Posterior vena cava (tissue), 2 donors: ENCODE measurements around the gene DDHD1. TPM values are rescaled to one million over a fixed set of nuclear protein-coding genes. Genes with fewer than 3 reads are reported as not detected.
"Not testable (repeated sequence)": the region's sequence is repeated elsewhere in the genome, so short reads cannot be mapped to it uniquely, and the experiment has no call there.

Experiments used
- DNase-seq: peaks from one replicate; pipeline ENCODE4 v3.0.0-alpha.2; 2020; ENCODE audit warnings: low spot score
- intact Hi-C, 2 donors: fragments of 100-400 bp; cut with DNase I; formaldehyde crosslinking; loops; one replicate each; pipeline versions ENCODE4 v1.14.1 to v1.14.2; 2022 to 2023
- total RNA-seq, 2 donors: library from RNA; stranded (reverse); fragmentation: NEBNext Ultra II Directional; extraction: Animal tissue kit (Norgen Biotek cat#: 25700); gene quantifications; one replicate each; pipeline ENCODE4 v1.2.1, GENCODE V29; 2021
- donor health status: DM: yes; HTN: yes; CAD: no.
- donor health status: DM: yes; HTN: yes; CAD: no.

DDHD1 gene
- total RNA-seq, 2 donors from 2014 or later: 15.8 to 20.1 TPM

DNA sequence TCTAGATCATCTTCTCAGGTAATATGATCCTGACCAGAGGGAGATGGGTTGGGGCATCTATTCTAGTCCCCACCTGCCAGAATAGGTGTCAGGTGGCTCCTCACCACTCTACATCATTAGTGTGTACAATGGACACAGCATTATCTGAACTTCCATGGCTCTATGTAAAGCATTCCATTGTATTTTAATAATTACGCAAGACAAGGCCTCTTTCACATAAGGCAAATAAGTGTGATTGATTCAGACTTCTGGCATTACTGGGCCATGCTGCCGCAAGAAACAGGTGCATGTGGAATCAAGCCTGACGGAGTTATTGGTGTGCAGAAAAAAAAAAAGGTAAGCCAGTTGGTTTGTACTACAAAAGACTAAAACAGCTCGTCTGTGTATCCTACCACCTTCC lies 3.1 kb upstream of the DDHD1 start:
- DNase-seq: no peak
- intact Hi-C loops: no loop called here

DNA sequence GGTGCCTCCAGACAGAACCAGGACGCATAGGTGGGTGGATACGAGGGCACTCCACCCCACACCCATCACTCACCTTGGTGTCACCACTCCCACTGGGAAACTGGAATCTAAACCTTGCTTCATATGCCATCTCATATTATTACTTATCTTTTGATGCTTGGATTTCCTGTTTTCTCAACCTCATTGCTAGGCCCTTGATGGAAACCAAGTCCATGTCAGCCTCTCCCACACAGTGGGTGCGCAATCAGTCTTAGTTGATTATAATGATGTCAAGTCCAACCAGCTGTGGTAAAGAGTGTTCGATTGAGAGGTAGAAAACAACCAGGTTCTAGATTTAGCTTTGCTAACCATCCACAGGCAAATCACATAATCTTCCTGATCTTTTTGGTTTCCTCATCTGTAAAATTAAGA lies 584 bp upstream of the DDHD1 start:
- intact Hi-C loops: no loop called here
- no peak for DNase-seq

DNA sequence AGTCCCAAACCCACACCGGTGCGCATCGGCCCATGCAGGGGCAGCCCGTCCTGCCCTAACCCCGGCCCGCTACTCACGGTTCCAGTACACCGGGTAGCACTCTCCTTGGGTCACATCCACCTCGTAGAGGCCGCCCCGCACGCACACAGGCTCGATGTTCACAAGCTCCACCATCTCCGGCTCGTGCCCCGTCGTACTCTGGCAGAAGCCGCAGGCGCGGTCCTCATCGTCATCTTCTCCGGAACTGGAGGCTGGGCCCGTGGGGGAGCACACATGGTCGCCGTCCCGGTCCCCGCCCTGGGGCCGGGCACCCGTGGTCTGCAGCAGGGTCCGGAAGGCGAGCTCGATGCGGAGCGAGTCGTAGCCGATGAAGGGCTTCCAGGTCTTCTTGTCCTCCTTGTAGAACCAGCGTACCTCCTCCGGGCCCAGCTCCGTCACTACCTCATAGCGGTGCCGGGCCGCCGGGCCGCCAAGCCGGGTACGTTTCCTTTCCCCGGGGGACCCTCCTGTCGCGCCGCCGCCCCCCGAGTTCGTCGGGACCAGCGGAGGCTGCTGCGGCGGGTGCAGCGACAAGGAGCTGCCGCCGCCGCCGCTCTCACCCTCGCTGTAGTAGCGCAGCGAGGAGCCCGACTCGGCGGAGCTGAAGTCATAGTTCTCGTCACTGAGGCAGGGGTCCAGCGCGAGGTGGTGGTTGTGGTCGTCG lies 788 bp downstream of the DDHD1 start:
- peak; percentile 89 for DNase-seq
- intact Hi-C loops: no loop called here

DNA sequence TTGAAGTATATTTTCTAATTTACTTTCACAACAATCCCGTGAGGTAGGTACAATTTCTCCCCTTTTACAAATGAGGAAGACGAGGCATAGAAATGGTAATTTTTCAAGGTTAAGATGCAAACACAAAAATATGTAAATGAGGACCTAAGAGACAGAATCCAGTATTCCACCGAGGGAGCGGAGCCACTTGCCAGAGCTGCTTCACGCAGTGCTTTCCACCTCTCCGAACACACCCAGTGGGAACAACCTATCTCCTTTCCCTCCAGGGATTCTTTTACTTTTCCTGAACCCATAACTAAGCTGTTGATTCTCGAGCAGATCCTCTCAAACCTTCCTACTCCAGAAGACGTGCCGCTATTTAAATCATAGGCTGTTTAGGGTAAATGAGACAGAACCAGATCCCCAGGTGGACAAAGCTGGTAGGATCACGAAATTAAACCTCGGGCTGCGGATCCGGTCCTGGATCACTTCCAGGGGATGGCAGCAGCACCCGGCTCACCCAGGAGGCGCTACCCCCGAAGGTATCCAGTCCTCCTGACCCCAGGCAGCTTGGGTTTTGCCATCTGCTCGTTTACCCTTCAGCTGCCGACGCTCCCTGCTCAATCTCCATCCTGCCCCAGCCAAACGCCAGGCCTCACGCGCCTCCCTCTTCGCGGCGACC lies 1.5 kb downstream of the DDHD1 start:
- no peak for DNase-seq
- intact Hi-C loops: no loop called here

DNA sequence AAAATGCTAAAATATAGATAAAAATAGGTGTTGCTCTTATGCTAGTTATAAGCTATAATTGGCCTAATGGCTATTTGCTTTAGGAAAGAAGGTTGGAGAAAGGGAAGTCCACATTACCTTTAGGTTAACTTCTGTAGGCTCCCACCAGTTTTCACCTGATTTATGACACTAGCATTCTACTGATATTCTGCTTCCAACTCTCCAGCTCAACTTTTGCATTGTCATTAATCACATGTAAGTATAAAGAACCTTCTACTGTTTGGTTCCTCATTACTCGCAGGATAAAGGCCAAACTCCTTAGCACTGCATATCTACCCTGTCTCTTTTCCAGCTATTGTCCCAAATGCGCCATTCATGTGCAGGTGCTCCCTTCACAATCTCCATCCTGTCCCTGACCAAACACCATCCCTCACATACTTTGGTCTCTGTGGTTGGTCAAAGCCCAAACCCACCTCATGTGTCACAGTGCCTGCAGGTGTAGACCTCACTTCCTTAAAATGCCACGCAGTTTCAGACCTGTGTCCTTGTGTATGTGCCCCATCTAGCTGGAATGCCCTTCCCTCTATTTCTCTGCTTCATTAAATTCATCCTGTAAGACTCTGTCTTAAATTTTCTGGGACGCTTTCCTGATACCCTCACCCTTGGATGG lies 3.3 kb downstream of the DDHD1 start:
- DNase-seq: no peak
- intact Hi-C loops: no loop called here

GRCh38 chr14:53148671-53149070 lies 4.5 kb downstream of the DDHD1 start:
- no peak for DNase-seq
- intact Hi-C loops: no loop called here

GRCh38 chr14:53147893-53148292 lies 5.2 kb downstream of the DDHD1 start:
- no peak for DNase-seq
- intact Hi-C loops: no loop called here

DNA sequence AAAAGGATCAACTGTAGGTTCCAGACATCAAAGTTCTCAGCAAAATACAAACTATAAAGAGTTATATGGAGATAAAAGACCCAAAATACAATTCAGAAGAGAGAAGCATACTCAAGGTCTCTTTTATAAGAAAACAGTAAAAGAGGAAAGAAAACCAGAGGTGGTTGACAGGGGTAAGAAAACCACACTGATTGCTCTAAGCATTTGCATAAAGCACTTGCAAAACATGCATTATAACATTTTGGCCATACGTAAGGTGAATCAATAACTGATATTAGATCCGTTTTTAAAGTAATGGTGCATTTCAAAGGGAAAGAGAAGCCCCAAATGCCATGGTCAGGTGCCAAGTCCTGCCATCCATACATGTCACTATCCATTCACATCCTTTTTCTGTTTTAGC lies 5.9 kb downstream of the DDHD1 start:
- DNase-seq: no peak
- intact Hi-C loops: no loop called here

GRCh38 chr14:53146739-53147138 lies 6.4 kb downstream of the DDHD1 start:
- intact Hi-C loops: no loop called here
- no peak for DNase-seq

DNA sequence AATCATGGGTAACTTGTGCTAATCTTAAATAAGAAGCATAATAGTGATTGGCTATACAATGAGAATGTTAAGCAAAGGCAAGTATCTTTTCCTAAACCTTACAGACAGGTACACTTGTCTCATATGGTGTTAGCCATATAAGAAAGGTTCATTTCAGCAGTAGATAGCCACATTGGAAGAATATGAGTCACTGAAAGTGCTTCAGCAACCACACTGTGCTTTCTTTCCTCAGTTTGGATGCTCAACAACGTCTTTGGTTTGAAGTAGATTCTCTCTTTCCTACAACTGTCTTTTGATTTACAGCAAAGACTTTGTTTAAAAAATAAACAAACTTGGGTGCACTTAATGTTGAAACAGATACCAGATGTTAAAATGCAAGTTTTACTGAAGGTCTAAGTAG lies 8.9 kb downstream of the DDHD1 start:
- intact Hi-C loops: no loop called here
- DNase-seq: no peak

DNA sequence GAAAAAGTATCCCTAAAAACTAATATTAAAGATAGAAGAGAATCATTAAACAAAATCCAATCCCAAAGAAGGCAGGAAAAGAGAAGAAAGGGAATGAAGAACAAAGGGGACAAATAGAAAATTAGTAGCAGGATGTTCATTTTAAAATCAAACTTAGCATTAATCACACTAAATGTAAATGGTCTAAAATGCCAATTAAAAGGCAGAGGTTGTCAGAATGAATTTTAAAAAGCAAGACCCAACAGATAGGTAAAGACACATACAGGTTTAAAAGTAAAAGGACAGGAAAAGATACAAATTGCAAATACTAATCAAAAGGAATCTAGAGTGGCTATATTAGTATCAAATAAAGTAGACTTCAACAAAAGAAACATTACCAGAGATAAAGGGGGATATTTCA lies 12.5 kb downstream of the DDHD1 start:
- intact Hi-C loops: no loop called here
- DNase-seq: no peak

- intact Hi-C loops: no loop called here
- no peak for DNase-seq
Measured at GRCh38 chr14:53137568-53138203, 15.4 kb downstream of the DDHD1 start.

GRCh38 chr14:53130491-53130890 lies 22.6 kb downstream of the DDHD1 start:
- intact Hi-C loops: not testable (repeated sequence)
- DNase-seq: peak; percentile 82

DNA sequence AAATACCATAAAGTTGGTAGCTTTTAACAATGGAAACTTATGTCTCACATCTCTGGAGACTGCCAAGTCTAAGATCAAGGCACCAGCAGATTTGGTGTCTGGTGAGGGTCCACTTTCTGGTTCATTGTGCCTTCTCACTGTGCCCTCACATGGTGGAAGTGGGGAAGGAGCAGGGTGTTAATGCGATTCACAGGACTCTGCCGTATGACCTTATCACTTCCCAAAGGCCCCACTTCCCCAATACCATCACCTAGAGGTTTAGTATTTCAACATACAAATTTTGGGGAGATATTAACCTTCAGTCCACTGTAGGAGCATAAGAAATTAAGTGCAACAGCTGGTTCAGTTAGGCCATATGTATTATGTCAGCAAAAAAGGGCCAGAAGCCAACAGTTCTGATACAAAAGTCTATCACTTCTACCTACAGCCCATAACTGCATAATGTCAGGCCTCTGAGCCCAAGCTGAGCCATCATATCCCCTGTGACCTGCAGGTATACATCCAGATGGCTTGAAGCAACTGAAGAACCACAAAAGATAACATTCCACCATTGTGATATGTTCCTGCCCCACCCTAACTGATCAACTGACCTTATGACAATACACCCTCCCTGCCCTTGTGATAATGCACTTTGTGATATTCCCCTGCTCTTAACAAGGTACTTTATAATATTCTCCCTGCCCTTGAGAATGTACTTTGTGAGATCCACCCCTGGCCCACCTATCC lies 24.7 kb downstream of the DDHD1 start:
- DNase-seq: no peak
- intact Hi-C loops: no loop called here

DNA sequence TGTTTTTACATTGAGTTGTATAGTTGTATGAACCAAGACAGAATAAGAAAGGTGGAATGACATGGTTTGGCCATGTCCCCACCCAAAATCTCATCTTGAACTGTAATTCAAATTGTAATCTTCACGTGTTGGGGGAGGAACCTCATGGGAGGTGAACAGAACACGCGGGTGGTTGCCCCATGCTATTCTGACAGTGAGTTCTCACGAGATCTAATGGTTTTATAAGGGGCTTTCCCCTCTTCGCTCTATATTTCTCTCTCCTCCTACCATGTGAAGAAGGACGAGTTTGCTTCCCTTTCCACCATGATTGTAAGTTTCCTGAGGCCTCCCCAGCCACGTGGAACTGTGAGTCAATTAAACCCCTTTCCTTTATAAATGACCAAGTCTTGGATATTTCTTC lies 25.3 kb downstream of the DDHD1 start:
- DNase-seq: no peak
- intact Hi-C loops: no loop called here

GRCh38 chr14:53127151-53127550 lies 26.0 kb downstream of the DDHD1 start:
- no peak for DNase-seq
- intact Hi-C loops: no loop called here

- no peak for DNase-seq
- intact Hi-C loops: no loop called here
Measured at GRCh38 chr14:53126731-53127130, 26.4 kb downstream of the DDHD1 start.

- intact Hi-C loops: no loop called here
- DNase-seq: no peak
Measured at GRCh38 chr14:53124786-53125185, 28.3 kb downstream of the DDHD1 start.

DNA sequence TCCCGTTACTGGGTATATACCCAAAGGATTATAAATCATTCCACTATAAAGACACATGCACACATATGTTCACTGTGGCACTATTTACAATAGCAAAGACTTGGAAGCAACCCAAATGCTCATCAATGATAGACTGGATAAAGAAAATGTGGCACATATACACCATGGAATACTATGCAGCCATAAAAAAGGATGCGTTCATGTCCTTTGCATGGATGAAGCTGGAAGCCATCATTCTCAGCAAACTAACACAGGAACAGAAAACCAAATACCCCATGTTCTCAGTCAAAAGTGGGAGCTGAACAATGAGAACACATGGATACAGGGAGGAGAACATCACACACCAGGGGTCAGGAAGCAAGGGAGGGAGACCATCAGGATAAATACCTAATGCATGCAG lies 31.7 kb downstream of the DDHD1 start:
- DNase-seq, intact Hi-C loops: not testable (repeated sequence)

- intact Hi-C loops, DNase-seq: not testable (repeated sequence)
Measured at GRCh38 chr14:53117479-53117878, 35.6 kb downstream of the DDHD1 start.
